ENCODE measurements around the gene AKT1.
"Not testable (repeated sequence)": the region's sequence is repeated elsewhere in the genome, so short reads cannot be mapped to it uniquely, and the experiment has no call there.

AKT1 gene

DNA sequence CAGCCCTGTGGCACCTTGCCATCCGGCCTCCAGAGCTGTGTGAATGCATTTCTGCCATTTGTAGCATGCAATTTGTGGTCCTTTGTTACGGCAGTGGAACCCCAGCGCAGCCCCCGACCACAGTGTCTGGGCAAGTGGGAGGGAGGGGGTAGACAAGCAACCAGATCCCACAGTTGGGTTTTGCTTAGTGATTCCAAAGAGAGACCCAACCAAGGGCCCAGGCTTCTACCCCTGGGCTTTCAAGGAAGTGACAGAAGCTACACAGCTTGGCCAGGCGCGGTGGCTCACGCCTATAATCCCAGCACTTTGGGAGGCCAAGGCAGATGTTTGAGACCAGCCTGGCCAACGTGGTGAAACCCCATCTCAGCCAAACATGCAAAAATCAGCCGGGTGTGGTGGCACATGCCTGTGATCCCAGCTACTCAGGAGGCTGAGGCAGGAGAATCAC, 23.2 kb upstream of the AKT1 start:
- DNase-seq = no peak

GRCh38 chr14:104817930-104818713, 22.6 kb upstream of the AKT1 start:
- DNase-seq = no peak

DNA sequence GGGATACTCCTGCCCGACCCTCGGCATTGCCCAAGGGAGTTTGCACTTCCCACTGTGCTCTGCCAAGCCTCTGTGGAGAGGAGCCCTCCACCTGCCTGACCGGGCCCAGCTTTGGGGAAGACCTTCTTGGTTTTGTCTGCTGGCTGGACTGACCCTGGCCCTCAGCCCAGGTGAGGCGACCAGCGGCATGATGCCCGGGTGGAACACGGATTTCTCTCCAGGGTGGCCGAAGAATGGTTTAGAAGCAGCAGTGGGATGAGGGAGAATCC, 21.0 kb upstream of the AKT1 start:
- DNase-seq = no peak

- not testable (repeated sequence) for DNase-seq
Measured at GRCh38 chr14:104814701-104815100, 19.2 kb upstream of the AKT1 start.

DNA sequence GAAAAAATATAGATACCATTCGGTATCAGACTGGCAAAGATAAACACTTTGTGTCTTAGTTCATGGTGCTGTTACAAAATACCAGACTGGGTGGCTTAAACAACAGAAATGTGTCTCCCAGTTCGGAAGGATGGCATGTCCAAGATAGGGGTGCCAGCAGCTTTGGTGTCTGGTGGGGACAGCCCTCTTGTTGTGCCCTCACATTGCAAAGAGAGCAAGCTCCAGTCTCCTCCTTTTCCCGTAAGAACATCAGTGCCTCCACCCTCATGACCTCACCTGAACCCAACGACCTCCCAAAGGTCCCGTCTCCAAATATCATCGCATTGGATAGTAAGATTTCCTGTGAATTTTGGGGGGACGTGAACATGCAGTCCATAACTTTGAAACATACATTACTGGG, 17.7 kb upstream of the AKT1 start:
- no peak for DNase-seq

GRCh38 chr14:104810316-104810715, 14.8 kb upstream of the AKT1 start:
- no peak for DNase-seq

- DNase-seq = no peak
Measured at GRCh38 chr14:104808456-104808855, 12.9 kb upstream of the AKT1 start.

GRCh38 chr14:104806625-104807465, 11.3 kb upstream of the AKT1 start:
- DNase-seq = no peak

- DNase-seq = no peak
Measured at GRCh38 chr14:104805941-104806624, 10.5 kb upstream of the AKT1 start.

DNA sequence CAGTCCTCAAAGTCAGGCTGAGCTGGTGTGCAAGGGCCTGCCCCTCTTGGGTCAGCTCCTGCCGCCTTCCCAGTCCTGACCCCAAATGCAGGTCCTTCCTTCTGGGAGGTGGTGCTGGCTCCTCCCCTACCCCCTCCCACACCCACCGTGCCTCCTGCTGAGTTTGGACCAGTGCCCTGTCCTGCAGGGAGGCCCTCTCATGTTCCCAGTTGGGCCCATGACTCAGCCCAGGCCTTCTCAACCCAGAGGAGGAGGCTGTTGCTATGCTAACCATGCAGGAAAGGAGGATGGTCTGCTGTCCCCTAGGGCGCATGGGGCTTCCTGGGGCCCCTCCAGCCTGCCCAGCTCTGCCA, 9.8 kb upstream of the AKT1 start:
- peak; percentile 32 for DNase-seq

DNA sequence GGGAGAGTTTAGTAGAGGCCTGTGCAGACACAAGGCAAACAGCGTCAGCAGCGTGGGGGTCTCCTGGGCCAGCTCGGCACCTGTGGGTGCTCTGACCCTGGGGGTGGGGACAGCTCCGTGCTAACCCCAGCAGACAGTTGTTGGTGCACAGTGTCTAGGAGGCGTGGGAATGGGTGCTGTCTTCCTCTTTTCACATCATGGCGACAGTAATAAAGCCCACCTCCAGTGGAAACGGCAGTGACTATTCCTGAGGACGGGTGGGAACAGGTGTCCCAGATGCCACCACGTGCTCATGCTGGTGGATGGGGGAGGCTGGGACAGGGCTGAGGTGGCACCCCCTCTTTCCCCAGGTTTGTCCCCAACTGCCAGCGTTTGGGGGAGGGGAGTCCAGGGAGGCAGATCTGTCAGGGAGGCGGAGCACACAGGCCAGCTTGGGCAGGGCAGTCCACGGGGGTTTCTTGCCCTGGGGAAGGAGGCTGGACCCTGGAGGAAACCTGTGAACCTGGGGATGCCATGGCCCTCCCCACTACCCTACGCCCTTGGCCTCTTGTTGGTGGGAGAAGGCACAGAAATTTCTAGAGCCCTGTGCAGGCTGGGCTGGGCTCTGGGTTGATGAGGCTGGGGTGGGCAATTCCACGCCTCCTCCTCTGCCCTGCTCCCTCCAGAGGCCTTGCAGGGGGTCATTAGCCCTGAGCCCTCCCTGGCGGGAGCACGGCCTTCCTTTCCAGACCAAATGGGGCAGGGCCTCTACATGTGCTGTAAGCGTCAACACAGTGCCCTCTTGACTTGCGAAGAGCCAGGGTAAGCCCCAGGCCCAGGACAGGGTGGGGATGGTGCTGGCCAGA, 9.2 kb upstream of the AKT1 start:
- no peak for DNase-seq

DNA sequence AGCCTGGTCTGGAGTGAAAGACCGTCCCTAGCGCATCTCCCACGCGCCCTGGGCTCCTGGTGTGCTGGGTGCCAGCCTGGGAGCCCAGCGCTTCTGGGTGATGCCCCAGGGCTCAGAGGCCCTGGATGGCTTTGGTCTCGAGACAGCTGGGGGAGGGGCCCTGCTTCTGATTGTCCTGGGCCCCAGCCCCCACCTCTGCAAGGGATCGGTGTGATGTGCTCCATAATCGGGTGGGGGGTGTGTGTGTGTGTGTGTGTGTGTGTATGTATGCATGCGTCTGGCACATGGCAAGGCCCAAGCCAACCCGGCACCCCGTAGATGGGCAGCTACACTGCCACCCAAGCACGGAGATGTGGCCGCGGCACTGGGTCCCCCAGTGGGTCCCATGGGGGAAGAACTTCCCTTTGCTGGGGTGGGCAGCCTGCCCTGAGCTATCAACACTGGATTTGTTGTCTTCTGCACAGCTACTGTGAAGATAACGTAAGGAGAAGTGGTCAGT, 8.4 kb upstream of the AKT1 start:
- no peak for DNase-seq

GRCh38 chr14:104803280-104803911, 7.8 kb upstream of the AKT1 start:
- DNase-seq = no peak

DNA sequence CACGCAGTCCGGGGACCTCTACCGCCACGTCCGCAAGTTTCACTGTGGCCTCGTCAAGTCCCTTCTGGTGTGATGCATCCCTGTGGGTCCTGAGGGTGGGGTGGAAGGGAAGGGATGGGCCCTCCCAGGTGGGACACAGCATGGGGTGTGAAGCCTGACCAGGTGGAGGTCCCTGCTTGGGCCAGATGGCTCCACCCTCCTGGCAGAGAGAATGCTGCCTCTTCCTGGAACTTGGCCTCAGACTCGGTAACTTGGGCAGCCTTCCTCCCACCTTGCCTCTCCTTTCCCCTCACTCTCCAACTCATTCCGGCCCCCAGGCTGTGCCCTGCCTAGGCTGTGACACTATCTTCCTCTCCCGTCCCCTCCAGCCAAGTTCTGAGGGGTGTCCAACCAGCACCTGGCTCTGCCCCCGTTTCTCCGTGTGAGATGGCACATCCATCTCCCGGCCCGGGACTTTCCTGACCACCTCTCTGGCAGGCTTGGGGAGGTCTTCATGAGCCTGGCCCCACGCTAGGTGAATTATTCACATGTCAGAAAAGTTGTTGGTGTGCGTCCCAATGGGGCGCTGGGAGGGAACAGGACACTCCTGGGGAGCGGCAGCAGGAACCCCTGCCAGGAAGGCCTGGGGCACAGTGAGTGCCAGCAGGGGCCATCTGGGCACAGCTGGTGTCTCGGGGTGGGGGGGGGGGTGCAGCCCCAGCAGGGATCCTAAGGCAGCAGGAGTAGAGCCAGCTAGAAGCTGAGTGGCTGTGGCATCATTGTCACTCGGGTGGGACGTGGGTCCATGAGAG, 7.0 kb upstream of the AKT1 start:
- DNase-seq = no peak

DNA sequence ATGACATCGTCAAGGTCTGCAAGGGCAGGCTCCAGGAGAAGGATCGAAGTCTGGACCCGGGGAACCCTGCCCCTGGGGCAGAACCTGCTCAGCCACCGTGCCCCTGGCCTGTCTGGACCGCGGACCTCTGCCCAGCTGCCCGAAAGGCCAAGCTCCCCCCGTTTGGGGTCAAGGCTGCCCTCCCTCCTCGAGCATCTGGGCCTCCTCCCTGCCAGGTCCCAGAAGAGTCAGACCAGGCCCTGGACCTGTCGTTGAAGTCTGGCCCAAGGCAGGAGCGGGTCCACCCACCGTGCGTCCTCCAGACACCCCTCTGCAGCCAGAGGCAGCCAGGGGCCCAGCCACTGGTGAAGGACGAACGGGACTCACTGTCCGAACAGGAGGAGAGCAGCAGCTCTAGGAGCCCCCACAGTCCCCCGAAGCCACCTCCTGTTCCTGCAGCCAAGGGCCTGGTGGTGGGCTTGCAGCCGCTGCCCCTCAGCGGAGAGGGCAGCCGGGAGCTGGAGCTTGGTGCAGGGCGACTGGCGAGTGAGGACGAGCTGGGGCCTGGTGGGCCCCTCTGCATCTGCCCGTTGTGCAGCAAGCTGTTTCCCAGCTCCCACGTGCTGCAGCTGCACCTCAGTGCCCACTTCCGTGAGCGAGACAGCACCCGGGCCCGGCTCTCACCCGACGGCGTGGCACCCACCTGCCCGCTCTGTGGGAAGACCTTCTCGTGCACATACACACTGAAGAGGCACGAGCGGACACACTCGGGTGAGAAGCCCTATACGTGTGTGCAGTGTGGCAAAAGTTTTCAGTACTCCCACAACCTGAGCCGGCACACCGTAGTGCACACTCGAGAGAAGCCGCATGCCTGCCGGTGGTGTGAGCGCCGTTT, 6.2 kb upstream of the AKT1 start:
- no peak for DNase-seq

- DNase-seq = peak; percentile 73
Measured at GRCh38 chr14:104800771-104801519, 5.4 kb upstream of the AKT1 start, which contains the start of gene ZBTB42. TSS of gene ZBTB42 (plus strand) at chr14:104801101. CDS start at chr14:104801198, 97 bp downstream.

GRCh38 chr14:104800015-104800770, 4.6 kb upstream of the AKT1 start:
- no peak for DNase-seq

- DNase-seq = peak; percentile 31
Measured at GRCh38 chr14:104799244-104800014, 3.9 kb upstream of the AKT1 start.
